ENCODE results near the gene BCL11B.

BCL11B gene

GRCh38 chr14:99156090-99156425 lies 115.9 kb downstream of the BCL11B start:
- CTCF ChIA-PET, result no interaction called here
- POLR2A ChIA-PET, result no interaction called here
- TF ChIP-seq, protein P1, sequence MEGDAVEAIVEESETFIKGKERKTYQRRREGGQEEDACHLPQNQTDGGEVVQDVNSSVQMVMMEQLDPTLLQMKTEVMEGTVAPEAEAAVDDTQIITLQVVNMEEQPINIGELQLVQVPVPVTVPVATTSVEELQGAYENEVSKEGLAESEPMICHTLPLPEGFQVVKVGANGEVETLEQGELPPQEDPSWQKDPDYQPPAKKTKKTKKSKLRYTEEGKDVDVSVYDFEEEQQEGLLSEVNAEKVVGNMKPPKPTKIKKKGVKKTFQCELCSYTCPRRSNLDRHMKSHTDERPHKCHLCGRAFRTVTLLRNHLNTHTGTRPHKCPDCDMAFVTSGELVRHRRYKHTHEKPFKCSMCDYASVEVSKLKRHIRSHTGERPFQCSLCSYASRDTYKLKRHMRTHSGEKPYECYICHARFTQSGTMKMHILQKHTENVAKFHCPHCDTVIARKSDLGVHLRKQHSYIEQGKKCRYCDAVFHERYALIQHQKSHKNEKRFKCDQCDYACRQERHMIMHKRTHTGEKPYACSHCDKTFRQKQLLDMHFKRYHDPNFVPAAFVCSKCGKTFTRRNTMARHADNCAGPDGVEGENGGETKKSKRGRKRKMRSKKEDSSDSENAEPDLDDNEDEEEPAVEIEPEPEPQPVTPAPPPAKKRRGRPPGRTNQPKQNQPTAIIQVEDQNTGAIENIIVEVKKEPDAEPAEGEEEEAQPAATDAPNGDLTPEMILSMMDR (IDR thresholded peaks at IDR 0.05; ENCODE audit: control extremely low read depth, extremely low read depth, low read depth, missing control alignments), result no peak
- DNase-seq (ENCODE audit: extremely low spot score), result no peak

DNA sequence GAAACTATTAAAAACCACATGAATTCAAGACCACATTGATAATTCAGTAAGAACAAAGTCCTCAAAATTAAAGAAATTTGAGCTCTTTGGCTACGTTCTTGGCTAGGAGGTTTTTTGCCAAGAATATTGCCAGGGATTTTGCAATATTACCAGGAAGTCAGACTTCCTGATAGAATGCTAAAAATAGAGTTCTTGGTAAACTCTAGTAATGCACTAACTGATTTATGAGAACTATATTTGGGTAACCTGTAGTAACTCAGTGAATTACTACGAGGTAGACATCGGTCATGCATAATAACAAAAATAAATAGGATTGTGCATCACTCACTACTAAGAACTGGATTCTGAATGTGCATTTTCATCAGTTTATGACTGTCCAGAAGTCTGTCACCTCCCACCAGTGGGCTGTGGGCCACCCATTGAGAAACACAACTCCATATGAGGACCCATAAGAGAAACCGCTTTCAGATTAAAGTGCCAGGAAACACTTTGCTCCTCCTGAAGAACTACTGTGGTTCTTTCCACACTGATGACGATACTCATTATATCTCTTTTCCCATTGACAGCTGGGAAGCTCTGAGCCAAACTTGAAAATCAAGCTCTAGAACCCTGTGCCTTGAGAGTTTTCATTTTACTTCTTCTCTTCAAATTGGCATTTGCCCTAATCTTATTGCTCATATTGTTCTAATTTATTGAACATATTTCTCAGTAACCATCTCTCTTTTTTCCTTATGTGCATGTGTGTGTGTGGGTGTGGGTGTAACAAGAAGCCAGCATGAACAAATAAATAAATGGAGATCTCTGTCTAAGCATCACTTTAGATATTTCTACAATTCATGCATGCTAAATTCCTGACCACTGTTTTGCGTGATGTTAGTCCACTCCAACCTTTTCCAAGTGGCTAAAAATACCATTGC lies 116.6 kb downstream of the BCL11B start:
- DNase-seq (ENCODE audit: extremely low spot score), result no peak
- POLR2A ChIA-PET, result no interaction called here
- TF ChIP-seq, protein P1 (IDR thresholded peaks at IDR 0.05; ENCODE audit: control extremely low read depth, extremely low read depth, low read depth, missing control alignments), result no peak
- CTCF ChIA-PET, result interaction anchor here (0.9 kb wide), 1 partner anchor 9 kb away, joined by 3 read pairs; no protein-coding TSS in a partner anchor

- DNase-seq (ENCODE audit: extremely low spot score), result no peak
- ChIA-PET CTCF (interaction anchor here (1.1 kb wide), 1 partner anchor 11 kb away, joined by 3 read pairs; no protein-coding TSS in a partner anchor), POLR2A (no interaction called here)
- TF ChIP-seq, protein P1 (IDR thresholded peaks at IDR 0.05; ENCODE audit: control extremely low read depth, extremely low read depth, low read depth, missing control alignments), result no peak
Observed at GRCh38 chr14:99150236-99150635, 121.8 kb downstream of the BCL11B start.

DNA sequence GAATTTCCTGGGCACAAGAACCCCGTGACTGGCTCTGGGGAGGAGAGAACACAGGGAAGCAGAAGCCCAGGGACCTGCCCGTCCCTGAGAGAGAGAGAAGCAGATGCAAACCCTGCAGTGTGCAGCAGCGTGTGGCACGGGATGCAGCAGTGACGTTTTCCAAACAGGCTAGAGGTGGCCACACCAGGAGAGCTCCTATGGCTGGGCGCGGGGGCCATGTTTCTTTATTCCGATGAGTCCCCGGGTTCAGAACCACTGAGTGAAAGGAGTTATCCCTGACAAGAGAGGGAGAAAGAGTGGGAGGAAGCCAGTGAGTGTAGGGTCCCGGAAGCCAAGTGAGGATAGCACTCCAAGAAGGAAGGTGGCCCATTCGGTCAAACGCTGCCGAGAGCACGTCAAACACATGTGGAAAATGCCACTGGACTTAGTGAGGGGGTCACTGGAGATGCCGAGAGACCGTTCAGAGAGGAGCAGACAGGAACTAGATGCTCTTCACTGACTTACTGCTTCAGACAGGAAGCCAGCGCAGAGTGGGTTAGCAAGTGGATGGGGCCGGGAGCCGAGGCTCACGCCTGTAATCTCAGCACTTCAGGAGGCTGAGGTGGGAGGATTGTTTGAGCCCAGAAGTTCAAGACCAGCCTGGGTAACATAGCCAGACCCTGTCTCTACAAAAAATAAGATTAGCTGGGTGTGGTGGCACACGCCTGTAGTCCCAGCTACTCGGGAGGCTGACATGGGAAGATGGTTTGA lies 123.0 kb downstream of the BCL11B start:
- ChIA-PET POLR2A (no interaction called here), CTCF (interaction anchor here (1.6 kb wide), 1 partner anchor 11 kb away, joined by 3 read pairs; no protein-coding TSS in a partner anchor)
- DNase-seq (ENCODE audit: extremely low spot score), result no peak
- TF ChIP-seq, protein P1 (IDR thresholded peaks at IDR 0.05; ENCODE audit: control extremely low read depth, extremely low read depth, low read depth, missing control alignments), result no peak

DNA sequence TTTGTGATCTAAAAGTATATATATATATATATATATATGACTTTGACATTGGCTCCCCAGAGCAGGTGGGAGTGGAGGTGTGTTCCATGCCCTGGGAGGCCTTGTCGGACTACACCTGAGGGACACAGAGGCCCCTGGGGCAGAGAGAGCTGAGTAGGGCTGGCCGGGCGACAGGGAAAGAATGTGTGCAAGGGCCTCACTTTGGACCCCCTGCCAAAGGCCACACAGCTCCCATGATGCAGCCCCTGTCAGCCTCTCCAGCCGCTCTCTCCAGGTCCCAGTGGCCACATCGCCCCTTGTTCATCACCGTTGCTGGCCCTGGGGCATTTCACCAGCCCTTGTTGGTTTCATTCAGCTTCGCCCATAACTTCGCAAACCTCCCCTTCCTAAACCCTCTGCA lies 123.9 kb downstream of the BCL11B start:
- TF ChIP-seq, protein P1 (IDR thresholded peaks at IDR 0.05; ENCODE audit: control extremely low read depth, extremely low read depth, low read depth, missing control alignments), result no peak
- no peak for DNase-seq (ENCODE audit: extremely low spot score)
- CTCF ChIA-PET, result interaction anchor here (1.6 kb wide), 1 partner anchor 10 kb away, joined by 3 read pairs; no protein-coding TSS in a partner anchor
- POLR2A ChIA-PET, result no interaction called here

GRCh38 chr14:99147366-99147740 lies 124.6 kb downstream of the BCL11B start:
- no peak for DNase-seq (ENCODE audit: extremely low spot score)
- CTCF ChIA-PET, result interaction anchor here (1.6 kb wide), 1 partner anchor 9 kb away, joined by 3 read pairs; no protein-coding TSS in a partner anchor
- POLR2A ChIA-PET, result no interaction called here
- TF ChIP-seq, protein P1 (IDR thresholded peaks at IDR 0.05; ENCODE audit: control extremely low read depth, extremely low read depth, low read depth, missing control alignments), result no peak

Data from GM10248 (cell line).